RWPE1 (cell line): ENCODE data around the gene B4GALT6.

Experiments
- CTCF ChIA-PET: fragments of 350-600 bp; sonication (Branson Sonifier 250); formaldehyde crosslinking; extraction: SDS; loops from one replicate; lab custom pipeline; 2021; lab: Yijun Ruan, JAX
- POLR2A ChIA-PET: fragments of 400-600 bp; formaldehyde crosslinking; extraction: SDS; loops from one replicate; lab custom pipeline; 2020; ENCODE audit warnings: antibody characterized with exemption; ENCODE audit not compliant: low non-redundant PET; lab: Yijun Ruan, JAX
- DNase-seq: peaks from one replicate; pipeline ENCODE4 v3.0.0; 2012; ENCODE audit warnings: low spot score
- H3K27ac ChIP-seq: fragments of 450-650 bp; 2 replicates; pipeline ENCODE4 v1.5.1; 2017
- CTCF ChIP-seq: fragments of 450-650 bp; conservative IDR thresholded peaks from 2 replicates; pipeline ENCODE4 v1.5.1; 2017; ENCODE audit warnings: low read depth, mild to moderate bottlenecking

B4GALT6 gene

DNA sequence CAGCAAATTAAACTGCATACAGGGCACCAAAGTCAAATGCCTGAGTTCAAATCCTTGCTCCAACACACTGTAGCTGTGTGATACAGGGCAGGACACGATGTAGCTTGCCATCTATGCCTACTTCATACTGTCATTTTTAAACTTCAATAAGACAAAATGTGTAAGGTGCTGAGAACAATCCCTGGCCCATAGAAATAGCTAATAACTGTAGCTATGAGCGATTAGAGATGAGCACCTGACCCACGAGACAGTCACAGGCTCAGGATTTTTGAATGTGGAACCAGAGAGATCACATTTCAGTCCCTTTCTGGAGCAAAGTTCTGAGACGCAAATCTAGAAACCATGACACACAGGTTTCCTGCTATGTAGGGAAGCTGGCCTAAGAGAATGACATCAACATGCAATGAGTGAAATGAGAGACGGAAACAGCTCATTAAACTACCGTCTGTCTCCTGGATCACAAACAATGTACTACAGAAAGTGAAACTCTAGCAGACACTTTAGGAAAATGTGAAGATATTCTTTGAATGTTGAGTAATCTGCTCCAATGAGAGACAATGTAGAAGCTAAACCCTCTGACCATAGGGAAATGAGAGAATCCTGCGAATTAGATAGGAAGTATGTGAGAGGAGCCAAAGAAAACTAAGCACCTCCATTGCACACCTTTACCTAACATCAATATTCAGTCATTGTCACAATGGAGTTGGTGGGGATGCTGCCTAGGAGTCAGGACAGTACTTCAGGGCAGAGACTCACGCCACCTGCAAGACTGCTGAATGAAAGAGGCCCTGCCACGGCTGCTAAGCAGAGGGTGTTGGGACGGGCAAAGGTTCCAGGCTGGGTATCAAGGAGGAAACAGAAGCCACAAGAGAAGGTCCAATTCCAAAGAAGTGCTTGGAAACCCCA lies 25.5 kb downstream of the B4GALT6 start:
- ChIA-PET POLR2A (no interaction called here), CTCF (no interaction called here)
- no peak for TF ChIP-seq CTCF
- no peak for DNase-seq
- no peak overlapping the region for H3K27ac ChIP-seq

DNA sequence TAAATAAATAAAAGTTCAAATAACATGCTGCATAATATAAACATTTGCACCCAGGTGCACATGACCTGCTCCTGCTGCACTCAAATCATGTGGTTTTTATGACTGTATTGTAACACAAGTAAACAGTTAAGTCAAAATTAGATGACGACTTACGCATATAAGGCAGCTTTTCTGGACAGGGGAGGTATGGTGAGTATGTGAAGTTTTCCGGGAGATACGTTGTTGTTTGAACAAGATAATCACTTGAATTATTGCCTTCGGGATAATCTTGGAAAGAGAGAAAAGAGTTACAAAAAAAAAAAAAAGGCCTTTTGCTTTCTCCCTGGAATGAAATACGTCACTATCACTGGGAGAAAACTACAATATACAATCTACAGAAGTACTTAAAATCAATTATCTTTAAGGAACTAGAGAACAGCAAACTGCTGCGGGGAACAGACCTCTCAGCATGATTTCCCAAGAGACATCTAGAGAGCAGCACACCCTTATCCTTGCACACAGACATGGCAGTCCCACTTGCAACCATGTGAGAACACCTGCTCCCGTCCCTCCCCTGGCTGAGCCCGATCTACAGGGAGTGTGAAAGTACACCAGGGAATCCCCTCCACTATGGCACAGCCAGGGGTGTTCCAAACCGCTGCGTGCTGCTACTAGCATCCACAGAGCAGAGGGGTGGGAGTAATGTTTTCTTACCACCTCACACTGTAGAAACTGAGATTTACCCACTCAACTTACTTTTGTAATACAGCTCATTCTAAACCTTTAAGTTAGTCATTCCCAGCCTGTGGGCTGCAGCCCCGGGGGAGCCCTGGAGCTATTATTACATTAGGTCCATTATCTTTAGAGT lies 26.3 kb downstream of the B4GALT6 start:
- DNase-seq: no peak
- ChIA-PET POLR2A (no interaction called here), CTCF (no interaction called here)
- H3K27ac ChIP-seq: no peak overlapping the region
- TF ChIP-seq CTCF: no peak

DNA sequence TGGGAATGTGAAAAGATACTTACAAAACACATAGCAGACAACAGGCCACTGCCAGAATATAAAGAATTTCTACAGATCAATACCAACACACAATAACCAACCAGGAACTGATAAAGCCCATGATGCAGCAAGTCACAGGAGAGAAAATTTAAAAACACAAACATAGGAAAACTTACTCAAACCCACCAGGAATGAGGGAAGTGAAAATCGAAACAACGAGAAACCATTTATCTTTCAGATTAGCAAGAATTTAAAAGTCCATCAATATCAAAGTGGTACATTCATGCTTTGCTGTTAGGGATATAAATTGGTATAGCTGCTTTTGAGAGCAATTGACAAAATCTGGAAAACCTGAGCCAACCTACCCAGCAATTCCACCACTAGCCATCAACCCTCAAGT lies 27.6 kb downstream of the B4GALT6 start:
- ChIA-PET CTCF (interaction anchor here (0.6 kb wide), 1 partner anchor 635 kb away, joined by 3 read pairs; no protein-coding TSS in a partner anchor), POLR2A (no interaction called here)
- H3K27ac ChIP-seq: no peak overlapping the region
- DNase-seq: no peak
- no peak for TF ChIP-seq CTCF

- ChIA-PET CTCF (no interaction called here), POLR2A (no interaction called here)
- DNase-seq: no peak
- no peak overlapping the region for H3K27ac ChIP-seq
- TF ChIP-seq CTCF: no peak
Measured at GRCh38 chr18:31655354-31655753, 29.0 kb downstream of the B4GALT6 start.

DNA sequence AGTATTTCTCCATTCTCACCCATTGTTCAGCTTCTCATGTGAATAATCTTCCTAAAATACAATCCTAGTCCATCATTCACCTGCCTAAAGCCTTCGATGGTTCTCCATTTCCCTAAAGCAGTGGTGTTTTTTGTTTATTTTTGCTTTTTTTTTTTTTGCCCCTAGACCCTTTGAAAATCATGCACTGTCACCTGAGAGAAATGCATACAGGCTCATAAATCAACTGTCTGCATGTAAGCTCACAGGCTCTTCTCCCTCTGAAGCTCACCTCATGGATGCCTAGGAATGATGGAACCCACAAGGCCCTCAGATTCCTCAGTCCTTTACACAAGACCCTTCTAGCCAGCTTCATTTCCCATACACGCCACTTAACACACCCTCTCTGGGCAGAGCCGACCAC lies 31.5 kb downstream of the B4GALT6 start:
- POLR2A ChIA-PET: no interaction called here
- DNase-seq: no peak
- CTCF ChIA-PET: no interaction called here
- no peak overlapping the region for H3K27ac ChIP-seq
- TF ChIP-seq CTCF: no peak

- TF ChIP-seq CTCF: no peak
- CTCF ChIA-PET: no interaction called here
- no peak for DNase-seq
- H3K27ac ChIP-seq: no peak overlapping the region
- POLR2A ChIA-PET: no interaction called here
Measured at GRCh38 chr18:31652357-31652756, 32.0 kb downstream of the B4GALT6 start.
